HG03575 (cell line): Measurements from ENCODE around the gene CASKIN1.
"Not testable (repeated sequence)": the region's sequence is repeated elsewhere in the genome, so short reads cannot be mapped to it uniquely, and the experiment has no call there.

ENCODE experiments used
- ATAC-seq: cut with Tn5 transposase; IDR thresholded peaks from one replicate; pipeline ENCODE4 v1.9.1; 2021; ENCODE audit not compliant: unreplicated experiment, insufficient number of reproducible peaks, low FRiP score; ENCODE audit errors: extremely low read depth

CASKIN1 gene

DNA sequence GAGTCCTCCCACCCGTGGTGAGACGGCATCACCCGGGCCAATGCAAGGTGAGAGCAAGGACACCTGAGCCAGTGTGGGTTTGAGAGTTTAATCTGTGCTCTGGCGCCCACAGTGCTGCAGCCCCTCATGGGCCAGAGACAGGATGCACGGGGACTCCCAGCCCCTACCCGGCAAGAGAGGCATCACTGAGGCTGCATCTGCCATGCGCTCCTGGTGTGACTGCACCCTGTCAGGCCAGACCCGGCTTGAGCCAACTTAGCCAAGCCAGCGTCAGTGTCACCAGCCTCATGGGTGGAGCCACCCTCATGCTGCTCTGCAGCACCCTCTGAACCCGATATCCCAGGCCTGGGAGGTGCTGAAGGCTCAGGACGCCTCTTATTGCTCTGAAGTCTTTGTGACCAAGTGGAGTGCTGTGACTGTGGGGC is 15.5 kb upstream of the CASKIN1 start:
- no peak for ATAC-seq

DNA sequence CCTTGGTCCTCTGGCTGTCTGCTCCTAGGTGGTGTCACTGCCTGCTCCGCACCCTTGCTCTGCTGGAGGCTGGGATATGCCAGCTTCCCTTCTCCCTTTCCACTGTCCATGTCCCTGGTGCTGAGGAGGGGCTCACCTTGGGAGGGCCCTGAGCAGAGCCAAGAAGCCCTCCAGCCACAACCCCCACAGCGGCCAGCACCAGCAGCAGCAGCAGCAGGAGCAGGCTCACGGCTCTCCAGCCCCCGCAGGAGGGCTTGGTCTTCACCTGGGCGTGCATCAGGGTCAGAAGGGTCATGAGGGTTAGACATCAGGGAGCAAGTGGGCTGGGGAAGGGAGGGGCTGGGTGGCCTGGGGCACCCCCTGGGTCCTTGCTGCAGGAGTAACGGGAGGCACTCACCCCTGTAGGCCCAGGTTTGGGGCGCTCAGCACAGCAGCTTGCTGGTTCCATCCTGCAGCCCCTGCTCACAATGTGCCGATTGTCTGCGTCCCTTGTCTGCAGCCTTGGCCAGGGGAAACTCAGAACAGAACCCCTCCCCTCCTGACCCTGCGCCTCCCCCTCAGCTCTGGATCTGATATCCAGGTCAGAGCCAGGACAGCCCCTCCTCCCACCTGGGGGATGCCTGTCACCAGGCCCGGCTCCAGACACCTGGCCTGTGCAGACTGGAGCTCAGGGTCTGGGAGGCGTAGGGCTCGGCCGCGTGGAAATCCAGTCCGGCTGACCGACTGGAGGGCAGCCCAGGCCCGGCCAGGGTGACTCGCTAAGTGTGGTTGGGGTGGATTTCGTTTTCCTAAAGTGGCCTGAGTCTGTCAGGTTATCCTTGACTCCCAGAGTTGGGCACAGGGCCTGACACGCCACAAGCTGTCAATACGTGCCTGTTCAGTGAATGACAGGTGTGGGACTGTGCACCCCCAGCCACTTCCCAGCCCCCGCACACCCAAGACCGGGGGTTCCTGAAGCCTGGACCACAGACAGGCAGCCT is 14.3 kb upstream of the CASKIN1 start, which contains the start of gene BRICD5:
Gene BRICD5 (minus strand): TSS at position 478 of the 980 bp plus-strand sequence. CDS start 30 bp downstream, at position 448.
- no peak for ATAC-seq

DNA sequence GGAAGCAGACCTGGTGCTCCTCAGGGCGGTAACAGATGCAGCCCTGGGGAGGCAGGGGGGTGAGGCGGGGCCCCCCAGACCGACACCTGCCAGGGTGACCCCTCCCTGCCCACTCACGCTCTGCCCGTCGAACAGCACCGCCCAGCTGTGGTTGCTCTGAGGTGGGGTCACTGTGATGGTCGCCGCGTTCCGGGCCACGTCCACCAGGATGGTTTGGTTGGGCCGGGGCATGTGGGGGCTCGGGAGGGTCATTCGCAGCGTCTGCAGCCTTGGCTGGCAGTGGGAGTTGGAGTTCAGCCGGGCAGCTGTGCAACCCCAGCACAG is 13.6 kb upstream of the CASKIN1 start:
- ATAC-seq, result no peak

GRCh38 chr16:2209258-2210008 is 13.0 kb upstream of the CASKIN1 start:
- no peak for ATAC-seq

- no peak for ATAC-seq
Observed at GRCh38 chr16:2208772-2209171, 12.4 kb upstream of the CASKIN1 start.

GRCh38 chr16:2208308-2208707 is 11.9 kb upstream of the CASKIN1 start:
- no peak for ATAC-seq

DNA sequence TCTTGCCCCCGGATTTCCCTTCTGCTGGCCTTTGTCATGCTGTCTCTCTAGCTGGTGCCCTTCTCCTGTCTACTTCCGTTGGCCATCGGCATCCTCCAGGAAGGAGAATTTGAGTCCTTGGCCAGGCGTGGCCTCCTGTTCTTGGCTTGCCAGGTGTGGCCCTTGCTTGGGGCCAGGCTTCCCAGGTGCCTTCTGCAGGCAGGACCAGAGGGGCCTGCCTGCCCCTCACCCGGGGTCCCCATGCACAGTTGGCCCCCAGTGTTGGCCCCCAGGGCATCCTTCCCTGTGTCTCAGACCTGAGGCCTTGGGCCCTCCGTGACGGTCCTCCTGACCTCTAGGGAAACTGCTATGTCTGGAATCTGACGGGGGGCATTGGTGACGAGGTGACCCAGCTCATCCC is 11.5 kb upstream of the CASKIN1 start:
- ATAC-seq, result no peak

- no peak for ATAC-seq
Observed at GRCh38 chr16:2206780-2207433, 10.5 kb upstream of the CASKIN1 start.

- ATAC-seq, result no peak
Observed at GRCh38 chr16:2206420-2206779, 10.0 kb upstream of the CASKIN1 start.

DNA sequence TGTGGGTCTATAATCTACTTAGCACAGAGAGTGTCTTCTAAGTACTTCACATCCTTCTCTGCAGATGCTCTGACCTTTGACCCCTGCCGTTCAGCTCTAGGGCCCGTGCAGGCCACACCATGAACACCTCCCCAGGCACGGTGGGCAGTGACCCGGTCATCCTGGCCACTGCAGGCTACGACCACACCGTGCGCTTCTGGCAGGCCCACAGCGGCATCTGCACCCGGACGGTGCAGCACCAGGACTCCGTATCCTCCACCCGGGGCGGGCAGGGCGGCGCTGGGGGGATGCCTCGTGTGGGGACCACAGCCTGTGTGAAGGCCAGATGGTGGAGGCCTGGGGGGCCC is 9.5 kb upstream of the CASKIN1 start:
- no peak for ATAC-seq

DNA sequence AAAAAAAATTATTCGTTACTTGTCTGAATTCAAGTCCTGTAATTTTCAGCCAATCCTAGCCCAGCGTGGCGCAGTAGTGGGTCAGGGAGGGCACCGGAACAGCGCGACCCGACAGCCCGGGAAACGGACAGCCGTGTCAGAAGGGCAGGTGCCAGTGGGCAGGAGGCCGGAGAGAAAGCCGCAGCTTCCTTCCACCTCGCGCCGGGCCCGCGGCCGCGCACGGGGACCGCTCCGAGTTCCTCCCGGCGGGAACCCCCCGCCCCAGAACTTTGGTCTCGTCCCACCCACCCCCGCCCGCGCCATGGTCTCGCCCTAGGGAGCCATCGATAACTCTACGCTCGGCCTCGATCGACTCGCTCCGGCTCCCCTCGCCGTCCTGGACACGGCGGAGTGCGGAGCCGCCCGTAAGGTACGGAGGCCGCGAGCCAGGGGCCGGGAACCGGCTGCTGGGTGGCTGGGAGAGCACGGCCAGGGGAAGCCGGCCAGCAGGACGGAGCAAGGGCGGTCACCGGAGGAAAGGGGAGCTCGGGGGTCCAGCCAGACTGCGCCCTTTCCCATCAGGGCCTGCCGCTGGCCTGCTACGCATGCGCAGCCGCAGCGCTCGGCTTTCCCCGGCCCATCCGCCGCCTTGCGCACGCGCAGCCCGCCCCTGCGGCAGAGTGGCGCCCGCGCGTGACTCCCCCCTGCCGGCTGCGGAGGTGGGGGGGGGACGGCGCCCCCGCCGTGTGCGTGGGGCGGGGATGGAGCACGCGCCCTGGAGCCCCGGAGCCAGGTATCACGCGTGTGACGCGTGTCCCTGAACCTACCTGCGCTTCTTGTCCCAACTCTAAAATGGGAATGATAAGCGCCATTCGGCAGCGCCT is 8.9 kb upstream of the CASKIN1 start, which contains the start of gene MLST8:
Gene MLST8 (plus strand): TSS at position 351 of the 863 bp plus-strand sequence. CDS start 632 bp downstream, outside the sequence.
- ATAC-seq, result no peak

DNA sequence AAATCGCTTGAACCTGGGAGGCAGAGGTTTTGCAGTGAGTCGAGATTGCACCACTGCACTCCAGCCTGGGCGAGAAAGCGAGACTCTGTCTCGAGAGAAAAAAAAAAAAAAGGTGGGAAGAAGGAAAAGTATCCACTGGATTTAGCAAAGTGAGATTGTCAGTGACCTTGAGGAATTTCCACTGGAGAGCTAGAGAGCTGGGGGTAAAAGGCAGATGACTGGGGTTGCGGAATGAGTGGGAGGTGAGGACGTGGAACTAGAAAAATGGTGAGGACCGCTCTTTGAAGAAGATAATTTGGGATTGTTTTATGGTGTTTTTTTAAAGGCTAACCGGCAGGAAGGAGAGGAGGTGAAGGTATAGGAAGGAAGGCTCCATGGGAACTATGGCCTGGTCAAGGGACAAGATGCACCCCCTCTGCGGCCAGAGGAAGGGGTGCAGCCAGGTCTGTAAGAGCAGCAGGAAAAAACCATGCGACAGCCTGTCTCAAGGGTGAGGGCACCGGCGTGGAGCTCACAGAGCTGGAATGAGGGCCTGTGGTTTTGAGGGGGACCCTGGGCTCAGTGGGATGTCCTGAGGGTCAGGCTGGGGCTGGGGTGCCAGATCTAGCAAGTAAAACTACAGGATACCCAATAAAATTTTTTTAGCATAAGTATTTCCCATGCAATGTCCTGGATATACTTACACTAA is 8.2 kb upstream of the CASKIN1 start:
- no peak for ATAC-seq

DNA sequence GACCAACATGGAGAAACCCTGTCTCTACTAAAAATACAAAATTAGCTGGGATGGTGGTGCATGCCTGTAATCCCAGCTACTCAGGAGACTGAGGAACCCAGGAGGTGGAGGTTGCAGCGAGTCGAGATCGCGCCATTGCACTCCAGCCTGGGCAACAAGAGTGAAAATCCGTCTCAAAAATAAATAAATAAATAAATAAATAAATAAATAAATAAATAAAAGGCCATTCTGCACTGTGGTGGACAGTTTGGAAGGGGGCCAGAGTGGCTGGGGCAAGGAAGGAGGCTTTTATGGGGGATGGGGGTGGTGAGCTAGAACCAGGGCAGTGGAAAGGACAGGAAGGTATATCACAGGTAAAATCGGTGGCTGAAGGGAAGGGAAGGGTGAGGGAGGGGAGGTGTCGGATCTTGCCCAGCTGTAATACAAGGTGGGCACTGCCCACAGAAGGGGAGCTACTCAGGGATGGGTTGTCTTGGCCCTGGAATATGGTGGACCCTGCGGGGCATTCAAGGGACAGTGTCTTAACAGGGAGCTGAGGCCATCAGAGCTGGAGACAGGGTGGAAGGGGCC is 6.8 kb upstream of the CASKIN1 start:
- not testable (repeated sequence) for ATAC-seq

- ATAC-seq, result no peak
Observed at GRCh38 chr16:2200313-2200712, 3.9 kb upstream of the CASKIN1 start.

DNA sequence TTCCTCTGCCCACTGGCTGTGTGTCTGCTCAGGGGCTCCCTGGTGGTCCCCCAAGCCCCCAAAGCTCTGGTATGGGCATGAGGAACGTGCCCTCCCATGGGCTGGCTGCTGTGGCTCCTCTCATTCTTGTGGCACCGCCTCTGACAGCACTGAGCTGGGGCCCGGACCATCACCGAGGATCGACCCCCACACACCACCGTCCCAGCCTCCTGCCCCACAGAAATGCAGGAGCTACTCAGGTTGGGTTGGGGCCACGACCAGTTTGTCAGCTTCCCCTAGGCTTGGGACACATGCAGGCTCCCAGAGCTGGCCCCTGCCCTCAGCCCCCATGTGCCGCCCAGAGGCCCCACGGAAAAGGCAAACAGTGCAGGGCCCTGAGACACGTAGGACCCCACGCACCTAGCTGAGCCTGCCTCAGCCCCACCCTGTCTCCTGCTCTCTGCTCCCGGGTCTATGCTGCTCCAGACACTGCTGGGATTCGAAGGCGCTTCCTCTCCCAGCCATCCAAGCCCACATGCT is 3.3 kb upstream of the CASKIN1 start:
- no peak for ATAC-seq

GRCh38 chr16:2199095-2199494 is 2.7 kb upstream of the CASKIN1 start:
- no peak for ATAC-seq

GRCh38 chr16:2198283-2198682 is 1.9 kb upstream of the CASKIN1 start:
- no peak for ATAC-seq

- no peak for ATAC-seq
Observed at GRCh38 chr16:2197765-2198164, 1.4 kb upstream of the CASKIN1 start.
